IPS-18a (cell line): Measurements from ENCODE around the gene E2F4.

Source experiments
- H3K27ac ChIP-seq: one replicate; pipeline ENCODE4 v1.5.1; 2013; ENCODE audit warnings: low read length
- H3K27me3 ChIP-seq: one replicate; pipeline ENCODE4 v1.6.1; 2013; ENCODE audit warnings: mild to moderate bottlenecking, low read length; ENCODE audit not compliant: control insufficient read depth, insufficient read depth
- H3K36me3 ChIP-seq: one replicate; pipeline ENCODE4 v1.6.1; 2013; ENCODE audit warnings: low read depth, low read length; ENCODE audit not compliant: control insufficient read depth
- H3K4me1 ChIP-seq: one replicate; pipeline ENCODE4 v1.6.1; 2013; ENCODE audit warnings: low read depth, low read length; ENCODE audit not compliant: control insufficient read depth
- H3K4me3 ChIP-seq: one replicate; pipeline ENCODE4 v1.5.1; 2013; ENCODE audit warnings: low read length
- H3K9ac ChIP-seq: one replicate; pipeline ENCODE4 v1.6.1; 2013; ENCODE audit warnings: mild to moderate bottlenecking, low read length, moderate library complexity
- H3K9me3 ChIP-seq: one replicate; pipeline ENCODE4 v1.6.1; 2013; ENCODE audit warnings: low read depth, low read length; ENCODE audit not compliant: control insufficient read depth

Gene E2F4

GRCh38 chr16:67200491-67200890 lies 8.5 kb downstream of the E2F4 start:
- Histone ChIP-seq H3K4me3 (no peak overlapping the region), H3K9ac (no peak overlapping the region), H3K9me3 (no peaks in the 10 kb centered on the region), H3K36me3 (peaks cover 36% of the 10 kb centered on the region), H3K27ac (no peak overlapping the region), H3K27me3 (no peaks in the 10 kb centered on the region), H3K4me1 (no peaks in the 10 kb centered on the region)

- H3K27ac ChIP-seq = no peak overlapping the region
- no peak overlapping the region for H3K4me3 ChIP-seq
- H3K4me1 ChIP-seq = no peaks in the 10 kb centered on the region
- peaks cover 24% of the 10 kb centered on the region for H3K36me3 ChIP-seq
- no peak overlapping the region for H3K9ac ChIP-seq
- H3K9me3 ChIP-seq = no peaks in the 10 kb centered on the region
- no peaks in the 10 kb centered on the region for H3K27me3 ChIP-seq
Observed at GRCh38 chr16:67201411-67202345, 9.7 kb downstream of the E2F4 start.

DNA sequence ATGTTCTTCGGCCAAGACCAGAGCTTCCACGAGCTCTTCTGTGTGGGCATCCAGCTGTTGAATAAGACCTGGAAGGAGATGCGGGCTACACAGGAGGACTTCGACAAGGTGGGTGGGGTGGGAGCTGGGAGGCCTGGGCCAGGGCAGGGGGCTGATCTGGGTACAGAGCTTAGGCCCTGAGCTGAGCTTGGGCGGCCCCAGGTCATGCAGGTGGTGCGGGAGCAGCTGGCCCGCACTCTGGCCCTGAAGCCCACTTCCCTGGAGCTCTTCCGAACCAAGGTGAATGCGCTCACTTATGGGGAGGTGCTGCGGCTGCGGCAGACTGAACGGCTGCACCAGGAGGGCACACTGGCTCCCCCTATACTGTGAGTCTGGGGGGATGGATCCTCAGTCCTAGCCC lies 10.5 kb downstream of the E2F4 start:
- Histone ChIP-seq H3K4me1 (no peaks in the 10 kb centered on the region), H3K9ac (no peak overlapping the region), H3K36me3 (peaks cover 17% of the 10 kb centered on the region), H3K27me3 (no peaks in the 10 kb centered on the region), H3K4me3 (no peak overlapping the region), H3K27ac (no peak overlapping the region), H3K9me3 (no peaks in the 10 kb centered on the region)

GRCh38 chr16:67202956-67203493 lies 11.1 kb downstream of the E2F4 start:
- Histone ChIP-seq H3K9ac (no peak overlapping the region), H3K4me1 (no peaks in the 10 kb centered on the region), H3K4me3 (no peak overlapping the region), H3K27ac (no peak overlapping the region), H3K9me3 (no peaks in the 10 kb centered on the region), H3K36me3 (peaks cover 12% of the 10 kb centered on the region), H3K27me3 (no peaks in the 10 kb centered on the region)

GRCh38 chr16:67204076-67204475 lies 12.1 kb downstream of the E2F4 start:
- Histone ChIP-seq H3K36me3 (peaks cover 12% of the 10 kb centered on the region), H3K4me1 (no peaks in the 10 kb centered on the region), H3K9me3 (no peaks in the 10 kb centered on the region), H3K4me3 (no peak overlapping the region), H3K27ac (no peak overlapping the region), H3K9ac (no peak overlapping the region), H3K27me3 (no peaks in the 10 kb centered on the region)

DNA sequence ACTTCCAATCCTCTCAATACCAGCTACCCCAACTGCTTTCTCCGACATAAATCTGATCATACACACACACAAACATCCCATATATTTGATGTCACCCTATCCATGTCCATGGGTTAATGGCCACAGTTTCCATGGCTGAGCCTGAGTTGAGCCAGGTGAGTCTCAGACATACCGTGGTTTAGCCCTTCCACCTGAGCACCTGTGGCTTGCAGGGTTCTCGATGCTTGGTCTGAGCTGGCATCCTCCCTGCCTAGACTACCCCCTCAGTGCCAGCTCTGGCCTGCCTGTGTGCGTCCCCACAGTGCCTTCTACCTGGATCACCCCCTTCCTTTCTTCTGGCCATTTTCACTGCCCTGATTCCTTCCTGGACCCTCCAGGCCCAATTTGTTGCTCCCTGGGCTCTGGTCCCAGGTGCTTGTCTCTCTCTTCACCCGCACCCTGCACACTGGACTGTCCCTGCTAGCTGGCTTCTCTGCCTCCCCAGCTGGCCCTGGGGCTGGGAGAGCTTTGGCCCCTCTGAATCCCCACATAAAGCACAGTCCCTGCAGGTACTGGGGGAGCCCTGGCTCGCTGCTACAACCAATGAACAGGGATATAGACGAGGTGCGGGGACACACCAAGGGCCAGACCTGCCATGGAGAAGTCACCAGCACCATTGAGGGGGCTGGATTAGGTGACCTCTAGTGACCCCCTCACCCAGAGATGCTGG lies 14.3 kb downstream of the E2F4 start:
- H3K4me3 ChIP-seq = no peak overlapping the region
- H3K36me3 ChIP-seq = peaks cover 12% of the 10 kb centered on the region
- no peak overlapping the region for H3K9ac ChIP-seq
- H3K9me3 ChIP-seq = no peaks in the 10 kb centered on the region
- H3K27ac ChIP-seq = no peak overlapping the region
- no peaks in the 10 kb centered on the region for H3K27me3 ChIP-seq
- H3K4me1 ChIP-seq = no peaks in the 10 kb centered on the region

GRCh38 chr16:67206838-67207248 lies 14.9 kb downstream of the E2F4 start:
- Histone ChIP-seq H3K27ac (no peak overlapping the region), H3K9ac (no peak overlapping the region)

GRCh38 chr16:67207249-67208091 lies 15.5 kb downstream of the E2F4 start:
- Histone ChIP-seq H3K27ac (no peak overlapping the region), H3K9me3 (no peaks in the 10 kb centered on the region), H3K4me1 (no peaks in the 10 kb centered on the region), H3K27me3 (no peaks in the 10 kb centered on the region), H3K4me3 (no peak overlapping the region), H3K9ac (no peak overlapping the region), H3K36me3 (peaks cover 7% of the 10 kb centered on the region)

More at GRCh38 chr16:67206838-67207248, 14.9 kb downstream of the E2F4 start:
- H3K4me1 ChIP-seq = no peaks in the 10 kb centered on the region
- no peaks in the 10 kb centered on the region for H3K9me3 ChIP-seq
- no peaks in the 10 kb centered on the region for H3K27me3 ChIP-seq
- H3K4me3 ChIP-seq = no peak overlapping the region
- H3K36me3 ChIP-seq = peaks cover 7% of the 10 kb centered on the region

- peaks cover 7% of the 10 kb centered on the region for H3K36me3 ChIP-seq
- no peaks in the 10 kb centered on the region for H3K4me1 ChIP-seq
- H3K9ac ChIP-seq = no peak overlapping the region
- no peaks in the 10 kb centered on the region for H3K9me3 ChIP-seq
- H3K27ac ChIP-seq = no peak overlapping the region
- H3K4me3 ChIP-seq = no peak overlapping the region
- H3K27me3 ChIP-seq = peaks cover 5% of the 10 kb centered on the region
Observed at GRCh38 chr16:67208154-67208896, 16.4 kb downstream of the E2F4 start.

- Histone ChIP-seq H3K4me1 (no peaks in the 10 kb centered on the region), H3K27ac (no peak overlapping the region), H3K27me3 (peaks cover 5% of the 10 kb centered on the region), H3K9me3 (no peaks in the 10 kb centered on the region), H3K36me3 (no peaks in the 10 kb centered on the region), H3K9ac (no peak overlapping the region), H3K4me3 (no peak overlapping the region)
Observed at GRCh38 chr16:67209565-67209964, 17.6 kb downstream of the E2F4 start.
